B cell (primary cell): ENCODE measurements around the gene STK16.

Experiments used
- CTCF ChIP-seq: fragments of 200-600 bp; IDR thresholded peaks from one replicate; pipeline ENCODE4 v1.8.0; 2022; ENCODE audit warnings: antibody characterized with exemption, mild to moderate bottlenecking
- EZH2 ChIP-seq: IDR thresholded peaks from 2 replicates; pipeline ENCODE4 v1.6.1; 2012; ENCODE audit warnings: borderline replicate concordance, low read depth, mild to moderate bottlenecking, moderate library complexity, low read length; ENCODE audit not compliant: insufficient read depth, poor library complexity, severe bottlenecking

DNA sequence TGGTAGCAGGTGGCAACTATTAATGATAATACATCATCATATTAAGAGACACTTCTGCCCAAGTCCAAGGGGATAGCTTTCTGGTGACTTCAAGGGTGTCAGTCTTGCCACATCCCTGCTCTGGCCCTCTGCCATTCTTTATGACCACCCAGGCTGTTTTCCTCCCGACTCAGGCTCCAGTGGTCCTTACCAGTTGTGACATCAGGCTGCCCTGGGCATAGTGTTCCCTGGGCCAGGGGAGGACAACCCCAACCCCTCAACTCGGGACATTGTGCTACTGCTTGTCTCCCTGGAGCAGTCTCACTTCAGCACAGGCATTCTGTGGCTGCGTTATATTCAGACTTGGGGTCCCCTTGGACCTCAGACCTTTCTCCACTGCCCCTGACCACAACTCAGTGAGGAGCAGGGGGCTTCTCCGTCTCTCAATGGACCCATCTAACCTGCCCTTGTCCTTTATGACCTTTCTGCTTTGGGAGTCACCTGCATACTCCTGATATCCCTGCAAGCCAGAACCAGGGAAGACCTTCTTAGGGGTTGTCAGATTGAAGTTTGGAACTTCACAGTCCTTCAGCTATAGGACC is 46.7 kb downstream of the STK16 start:
- TF ChIP-seq CTCF: no peak
- TF ChIP-seq EZH2: no peak
